HCT116 (cell line): ENCODE measurements around the gene ALX4. TPM values are rescaled to one million over a fixed set of nuclear protein-coding genes. Genes with fewer than 3 reads are reported as not detected.

ENCODE experiments used
- ATAC-seq: fragments of 200-7000 bp; cut with Tn5 transposase; 2 replicates; pipeline ENCODE4 v1.9.1; 2020; ENCODE audit warnings: mild to moderate bottlenecking, moderate library complexity
- BruUV-seq: library from RNA; stranded (reverse); fragments of 400-500 nt; replicated peaks from 2 replicates; lab custom pipeline; 2021; lab: Mats Ljungman, UMichigan
- CTCF ChIA-PET: fragments of 300-600 bp; sonication (Branson Sonifier 250); formaldehyde crosslinking; loops from one replicate; lab custom pipeline; 2021; ENCODE audit warnings: antibody characterized with exemption; lab: Charles Lee
- POLR2A ChIA-PET: fragments of 300-600, 350-600 bp; sonication (Branson Sonifier 250); formaldehyde crosslinking; loops from one replicate; lab custom pipeline; 2021; ENCODE audit warnings: antibody characterized with exemption; lab: Charles Lee
- RAD21 ChIA-PET, 2 experiments: fragments of 300-600 bp; sonication (Branson Sonifier 250); formaldehyde crosslinking; loops; one replicate each; lab custom pipeline; 2023; ENCODE audit warnings: low total read pairs in 2 of 2; ENCODE audit not compliant: uncharacterized antibody in 2 of 2, unreplicated experiment in 2 of 2, low non-redundant PET in 1 of 2; lab: Charles Lee
- DNase-seq: peaks from one replicate; pipeline ENCODE4 v3.0.0-alpha.2; 2010; ENCODE audit warnings: low read depth, low spot score
- H2AFZ ChIP-seq: fragments of 200-600 bp; shearing (Covaris generic), sonication (generic); 2 replicates; pipeline ENCODE4 v1.6.1; 2017; ENCODE audit warnings: low read depth, mixed run types, mixed read lengths, antibody characterized with exemption, low read length; ENCODE audit not compliant: poor library complexity, severe bottlenecking
- H3K27ac ChIP-seq: 2 replicates; pipeline ENCODE4 v1.5.1; 2012; ENCODE audit warnings: low read depth, low read length
- H3K27me3 ChIP-seq: fragments of 200-600 bp; sonication (generic); 2 replicates; pipeline ENCODE4 v1.6.1; 2016; ENCODE audit warnings: mixed run types, low read length, mixed read lengths; ENCODE audit not compliant: insufficient read depth
- H3K36me3 ChIP-seq, 2 experiments: fragments of 200-500 bp in 1 of 2; fragments of 200-600 bp in 1 of 2; sonication (Bioruptor generic) in 1 of 2; sonication (generic) in 1 of 2; 2 replicates each; pipeline versions ENCODE4 v1.5.1 to v1.6.1; 2014 to 2016; ENCODE audit warnings: low read length in 2 of 2, inconsistent platforms in 1 of 2, mixed read lengths in 1 of 2, mixed run types in 1 of 2; ENCODE audit not compliant: insufficient read depth in 2 of 2, control insufficient read depth in 1 of 2
- H3K4me1 ChIP-seq, 2 experiments: fragments of 200-600 bp in 1 of 2; sonication (generic) in 1 of 2; 2 replicates each; pipeline versions ENCODE4 v1.5.1 to v1.6.1; 2012 to 2017; ENCODE audit warnings: low read length in 2 of 2, inconsistent platforms in 1 of 2, mild to moderate bottlenecking in 1 of 2, mixed read lengths in 1 of 2, mixed run types in 1 of 2, moderate library complexity in 1 of 2; ENCODE audit not compliant: insufficient read depth in 2 of 2, control insufficient read depth in 1 of 2
- H3K4me2 ChIP-seq: fragments of 200-600 bp; sonication (generic); 2 replicates; pipeline ENCODE4 v1.6.1; 2017; ENCODE audit warnings: mixed run types, low read length, mixed read lengths
- H3K4me3 ChIP-seq, 2 experiments: fragments of 200-600 bp in 1 of 2; sonication (generic) in 1 of 2; replicated peaks in 1 of 2; 2 replicates each; pipeline ENCODE4 v1.5.1; 2011 to 2016; ENCODE audit warnings: low read length in 2 of 2, control low read depth in 1 of 2, low read depth in 1 of 2, mild to moderate bottlenecking in 1 of 2, mixed read lengths in 1 of 2, mixed run types in 1 of 2
- H3K79me2 ChIP-seq: fragments of 200-600 bp; sonication (generic); 2 replicates; pipeline ENCODE4 v1.6.1; 2017; ENCODE audit warnings: mild to moderate bottlenecking, mixed run types, low read length, moderate library complexity, mixed read lengths; ENCODE audit not compliant: insufficient read depth
- H3K9ac ChIP-seq: fragments of 200-600 bp; sonication (generic); 2 replicates; pipeline ENCODE4 v1.6.1; 2016; ENCODE audit warnings: low read length, mixed read lengths
- H3K9me2 ChIP-seq: fragments of 200-600 bp; sonication (generic), shearing (Covaris generic); 2 replicates; pipeline ENCODE4 v1.6.1; 2017; ENCODE audit warnings: mixed run types, mild to moderate bottlenecking, moderate library complexity; ENCODE audit not compliant: insufficient read depth
- H3K9me3 ChIP-seq, 2 experiments: fragments of 200-500 bp in 1 of 2; fragments of 200-600 bp in 1 of 2; sonication (Bioruptor generic) in 1 of 2; sonication (generic) in 1 of 2; 2 replicates each; pipeline ENCODE4 v1.6.1; 2014 to 2017; ENCODE audit warnings: low read length in 2 of 2, mixed read lengths in 2 of 2, inconsistent platforms in 1 of 2, low read depth in 1 of 2, mild to moderate bottlenecking in 1 of 2, mixed run types in 1 of 2, moderate library complexity in 1 of 2; ENCODE audit not compliant: control insufficient read depth in 1 of 2, insufficient read depth in 1 of 2
- H4K20me1 ChIP-seq: fragments of 200-600 bp; sonication (generic), shearing (Covaris generic); 2 replicates; pipeline ENCODE4 v1.6.1; 2017; ENCODE audit warnings: mixed run types, mild to moderate bottlenecking, moderate library complexity; ENCODE audit not compliant: insufficient read depth
- EGR1 ChIP-seq: IDR thresholded peaks from 2 replicates; pipeline ENCODE4 v1.6.1; 2012; ENCODE audit warnings: low read depth
- ELF1 ChIP-seq: IDR thresholded peaks from 2 replicates; pipeline ENCODE4 v1.6.1; 2012; ENCODE audit warnings: low read depth, borderline replicate concordance
- EZH2 ChIP-seq: fragments of 200-600 bp; sonication (generic); IDR thresholded peaks from 2 replicates; pipeline ENCODE4 v1.6.1; 2017; ENCODE audit warnings: antibody characterized with exemption, mixed run types
- EZH2phosphoT487 ChIP-seq: fragments of 200-600 bp; IDR thresholded peaks from 2 replicates; pipeline ENCODE4 v1.6.1; 2018; ENCODE audit warnings: antibody characterized with exemption, borderline replicate concordance
- FOSL1 ChIP-seq: IDR thresholded peaks from 2 replicates; pipeline ENCODE4 v1.6.1; 2012; ENCODE audit warnings: low read depth
- JUND ChIP-seq: IDR thresholded peaks from 2 replicates; pipeline ENCODE4 v1.6.1; 2012
- POLR2A ChIP-seq: IDR thresholded peaks from 2 replicates; pipeline ENCODE4 v1.7.0; 2011; ENCODE audit warnings: borderline replicate concordance; ENCODE audit not compliant: insufficient read depth, insufficient read length; ENCODE audit errors: extremely low read depth
- SIN3A ChIP-seq: IDR thresholded peaks from 2 replicates; pipeline ENCODE4 v1.6.1; 2012; ENCODE audit warnings: low read depth
- SP1 ChIP-seq: IDR thresholded peaks from 2 replicates; pipeline ENCODE4 v1.6.1; 2012; ENCODE audit warnings: low read depth
- SRF ChIP-seq: IDR thresholded peaks from 2 replicates; pipeline ENCODE4 v1.6.1; 2012; ENCODE audit warnings: low read depth
- YY1 ChIP-seq: IDR thresholded peaks from 2 replicates; pipeline ENCODE4 v1.6.1; 2011; ENCODE audit warnings: low read length, low read depth, moderate library complexity, mild to moderate bottlenecking; ENCODE audit not compliant: insufficient replicate concordance; ENCODE audit errors: extremely low read depth
- ZFX ChIP-seq: fragments of 450-650 bp; IDR thresholded peaks from 2 replicates; pipeline ENCODE4 v1.6.1; 2017
- intact Hi-C: fragments of 100-400 bp; cut with micrococcal nuclease; formaldehyde crosslinking; loops from 2 replicates; pipeline ENCODE4 v1.10.0; 2022
- total RNA-seq: library from RNA; stranded (reverse); gene quantifications from one replicate; pipeline ENCODE4 v1.2.1, GENCODE V29; 2021; ENCODE audit not compliant: unreplicated experiment
- TF ChIP-seq, protein P1 (sequence below): IDR thresholded peaks from 2 replicates; pipeline ENCODE4 v1.6.1; 2012; ENCODE audit warnings: low read depth

ALX4 gene
- total RNA-seq, 1 experiment from 2014 or later = not detected

DNA sequence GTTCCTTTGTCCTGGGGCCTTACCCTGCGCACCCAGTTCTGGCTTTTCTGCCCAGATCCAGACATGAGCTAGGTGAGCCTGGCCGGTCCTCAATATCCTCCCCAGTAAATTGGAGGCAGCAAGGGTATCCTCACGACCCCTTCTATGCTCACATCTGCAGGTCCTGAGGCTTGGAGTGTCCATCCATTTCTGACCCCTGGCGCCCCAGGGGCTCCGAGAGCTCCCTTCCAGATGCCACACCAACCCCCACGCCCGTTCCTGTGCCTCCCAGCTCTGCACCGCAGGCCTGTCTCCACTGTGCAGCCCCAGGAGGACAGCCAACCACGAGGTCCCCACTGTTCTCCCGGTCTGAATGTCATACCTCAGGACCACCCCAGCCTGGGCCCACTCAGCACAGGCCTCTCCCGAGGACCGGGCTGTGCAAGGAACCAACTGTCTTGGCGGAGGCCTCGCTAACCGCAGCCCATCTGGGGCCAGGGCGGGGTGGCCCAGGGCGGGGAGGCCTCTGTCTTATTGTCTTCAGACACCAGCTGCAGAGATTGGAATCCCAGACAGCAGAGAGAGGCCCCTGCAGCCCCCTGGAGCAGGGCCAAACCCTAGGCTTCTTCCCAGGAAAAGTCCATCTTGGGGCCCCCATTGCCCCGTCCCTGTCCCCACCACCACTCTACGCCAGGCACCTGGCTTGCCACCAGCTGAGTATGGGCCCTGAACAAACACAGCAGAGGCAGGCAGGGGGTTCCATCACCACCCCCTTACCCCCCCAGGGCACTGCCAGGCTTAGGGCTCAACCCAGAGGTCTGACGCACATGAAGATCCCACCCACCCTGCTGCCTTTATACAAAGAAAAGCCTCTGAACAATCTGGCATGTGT is 39.3 kb downstream of the ALX4 start:
- H4K20me1 ChIP-seq = no peaks in the 10 kb centered on the region
- ATAC-seq (no peak), DNase-seq (no peak)
- CTCF ChIA-PET = no interaction called here
- intact Hi-C loops = no loop called here
- TF ChIP-seq EZH2phosphoT487 = no peak
- TF ChIP-seq, protein P1, sequence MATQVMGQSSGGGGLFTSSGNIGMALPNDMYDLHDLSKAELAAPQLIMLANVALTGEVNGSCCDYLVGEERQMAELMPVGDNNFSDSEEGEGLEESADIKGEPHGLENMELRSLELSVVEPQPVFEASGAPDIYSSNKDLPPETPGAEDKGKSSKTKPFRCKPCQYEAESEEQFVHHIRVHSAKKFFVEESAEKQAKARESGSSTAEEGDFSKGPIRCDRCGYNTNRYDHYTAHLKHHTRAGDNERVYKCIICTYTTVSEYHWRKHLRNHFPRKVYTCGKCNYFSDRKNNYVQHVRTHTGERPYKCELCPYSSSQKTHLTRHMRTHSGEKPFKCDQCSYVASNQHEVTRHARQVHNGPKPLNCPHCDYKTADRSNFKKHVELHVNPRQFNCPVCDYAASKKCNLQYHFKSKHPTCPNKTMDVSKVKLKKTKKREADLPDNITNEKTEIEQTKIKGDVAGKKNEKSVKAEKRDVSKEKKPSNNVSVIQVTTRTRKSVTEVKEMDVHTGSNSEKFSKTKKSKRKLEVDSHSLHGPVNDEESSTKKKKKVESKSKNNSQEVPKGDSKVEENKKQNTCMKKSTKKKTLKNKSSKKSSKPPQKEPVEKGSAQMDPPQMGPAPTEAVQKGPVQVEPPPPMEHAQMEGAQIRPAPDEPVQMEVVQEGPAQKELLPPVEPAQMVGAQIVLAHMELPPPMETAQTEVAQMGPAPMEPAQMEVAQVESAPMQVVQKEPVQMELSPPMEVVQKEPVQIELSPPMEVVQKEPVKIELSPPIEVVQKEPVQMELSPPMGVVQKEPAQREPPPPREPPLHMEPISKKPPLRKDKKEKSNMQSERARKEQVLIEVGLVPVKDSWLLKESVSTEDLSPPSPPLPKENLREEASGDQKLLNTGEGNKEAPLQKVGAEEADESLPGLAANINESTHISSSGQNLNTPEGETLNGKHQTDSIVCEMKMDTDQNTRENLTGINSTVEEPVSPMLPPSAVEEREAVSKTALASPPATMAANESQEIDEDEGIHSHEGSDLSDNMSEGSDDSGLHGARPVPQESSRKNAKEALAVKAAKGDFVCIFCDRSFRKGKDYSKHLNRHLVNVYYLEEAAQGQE = no peak
- no peak for TF ChIP-seq POLR2A
- TF ChIP-seq SIN3A = no peak
- TF ChIP-seq YY1 = no peak
- no peak for TF ChIP-seq EGR1
- no peak for TF ChIP-seq SRF
- TF ChIP-seq EZH2 = no peak
- TF ChIP-seq ELF1 = no peak
- TF ChIP-seq ZFX = no peak
- no peak for TF ChIP-seq SP1
- TF ChIP-seq JUND = no peak
- TF ChIP-seq FOSL1 = no peak
- TF ChIP-seq, all 23 proteins: peak for 0
- BruUV-seq = no TSS peak
- no peaks in the 10 kb centered on the region for H3K79me2 ChIP-seq
- H3K4me1 ChIP-seq = no peaks in the 10 kb centered on the region
- no peaks in the 10 kb centered on the region for H3K9me3 ChIP-seq
- no peaks in the 10 kb centered on the region for H3K36me3 ChIP-seq
- H3K27me3 ChIP-seq = no peaks in the 10 kb centered on the region
- H3K27ac ChIP-seq = no peak overlapping the region
- H2AFZ ChIP-seq = no peak overlapping the region
- ChIA-PET POLR2A (no interaction called here), RAD21 (no interaction called here)
- H3K4me2 ChIP-seq = no peak overlapping the region
- H3K9me2 ChIP-seq = no peaks in the 10 kb centered on the region
- no peak overlapping the region for H3K9ac ChIP-seq
- H3K4me3 ChIP-seq = no peak overlapping the region
